ENCODE results near the gene SCAMP4.
A peak's percentile ranks its signal among the peaks of the same experiment; 100 is the strongest.

Gene SCAMP4

DNA sequence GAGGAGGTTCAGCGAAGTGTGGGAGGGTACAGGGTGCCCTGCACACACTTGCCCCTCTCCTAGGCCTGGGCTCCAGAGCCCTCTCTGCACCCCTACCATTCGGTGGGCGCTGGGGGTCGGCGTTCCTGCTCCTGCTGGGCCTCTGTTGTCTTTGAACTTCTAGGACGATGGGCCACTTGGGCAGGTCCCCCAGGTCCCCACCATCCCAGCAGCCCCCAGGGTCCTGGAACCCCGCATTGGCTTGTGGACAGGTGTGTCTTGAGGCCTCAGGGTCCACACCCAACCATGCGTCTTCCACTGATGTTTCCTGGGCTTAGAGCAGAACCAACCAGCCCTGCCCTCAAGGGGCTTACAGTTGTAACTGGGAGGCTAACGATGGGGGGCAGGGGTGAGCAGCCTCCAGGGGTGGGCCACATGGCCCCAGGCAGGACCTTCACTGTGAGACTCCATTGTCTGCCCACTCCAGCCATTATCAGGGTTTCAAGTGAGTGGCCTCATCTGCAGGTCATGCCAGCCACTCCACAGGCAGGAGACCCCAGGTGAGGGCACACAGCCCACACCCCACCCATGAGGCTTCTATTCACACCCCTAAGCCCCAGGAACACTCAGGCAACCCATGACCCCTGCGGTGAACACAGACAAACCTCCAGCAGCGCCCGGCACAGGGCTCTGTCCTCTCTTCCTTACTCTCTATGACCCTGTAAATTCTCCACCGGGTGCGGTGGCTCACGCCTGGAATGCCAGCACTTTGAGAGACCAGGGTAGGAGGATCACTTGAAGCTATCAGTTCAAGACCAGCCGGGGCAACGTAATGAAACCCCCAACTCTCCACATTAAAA is 39.8 kb upstream of the SCAMP4 start:
- Histone ChIP-seq H3K4me3 (replicated peaks; ENCODE audit: low read depth, low read length) (peak overlapping the region; percentile 66), H3K27me3 (replicated peaks; ENCODE audit: control insufficient read depth, insufficient read depth, low read length) (no peaks in the 10 kb centered on the region), H3K36me3 (ENCODE audit: control insufficient read depth, insufficient read depth, low read length) (peaks cover under 1% of the 10 kb centered on the region; the same call in 1 of the 2 replicates)
- DNase-seq (ENCODE audit: extremely low read depth, insufficient read length), result no peak
- TF ChIP-seq CTCF (IDR thresholded peaks at IDR 0.05; ENCODE audit: insufficient read depth, low read length, poor library complexity, severe bottlenecking), result no peak

- peaks cover 3% of the 10 kb centered on the region for H3K36me3 ChIP-seq (ENCODE audit: control insufficient read depth, insufficient read depth, low read length)
- H3K4me3 ChIP-seq (replicated peaks; ENCODE audit: low read depth, low read length), result no peak overlapping the region
- TF ChIP-seq CTCF (IDR thresholded peaks at IDR 0.05; ENCODE audit: insufficient read depth, low read length, poor library complexity, severe bottlenecking), result no peak
- no peak for DNase-seq (ENCODE audit: extremely low read depth, insufficient read length)
- no peaks in the 10 kb centered on the region for H3K27me3 ChIP-seq (replicated peaks; ENCODE audit: control insufficient read depth, insufficient read depth, low read length)
Measured at GRCh38 chr19:1866693-1867348, 38.4 kb upstream of the SCAMP4 start.

DNA sequence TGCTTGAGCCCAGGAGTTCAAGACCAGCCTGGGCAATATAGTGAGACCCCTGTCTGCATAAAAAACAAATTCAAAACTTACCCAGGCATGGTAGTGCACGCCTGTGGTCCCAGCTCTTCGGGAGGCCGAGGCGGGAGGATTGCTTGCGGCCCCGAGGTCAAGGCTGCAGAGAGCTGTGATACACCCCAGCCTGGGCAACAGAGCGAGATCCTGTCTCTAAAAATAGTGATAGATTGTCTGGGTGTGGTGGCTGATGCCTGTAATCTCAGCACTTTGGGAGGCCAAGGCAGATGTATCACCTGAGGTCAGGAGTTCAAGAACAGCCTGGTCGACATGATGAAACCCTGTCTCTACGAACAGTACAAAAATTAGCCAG is 37.9 kb upstream of the SCAMP4 start:
- Histone ChIP-seq H3K27me3 (replicated peaks; ENCODE audit: control insufficient read depth, insufficient read depth, low read length) (no peaks in the 10 kb centered on the region), H3K36me3 (ENCODE audit: control insufficient read depth, insufficient read depth, low read length) (peaks cover 4% of the 10 kb centered on the region), H3K4me3 (replicated peaks; ENCODE audit: low read depth, low read length) (no peak overlapping the region)
- DNase-seq (ENCODE audit: extremely low read depth, insufficient read length), result no peak
- no peak for TF ChIP-seq CTCF (IDR thresholded peaks at IDR 0.05; ENCODE audit: insufficient read depth, low read length, poor library complexity, severe bottlenecking)

DNA sequence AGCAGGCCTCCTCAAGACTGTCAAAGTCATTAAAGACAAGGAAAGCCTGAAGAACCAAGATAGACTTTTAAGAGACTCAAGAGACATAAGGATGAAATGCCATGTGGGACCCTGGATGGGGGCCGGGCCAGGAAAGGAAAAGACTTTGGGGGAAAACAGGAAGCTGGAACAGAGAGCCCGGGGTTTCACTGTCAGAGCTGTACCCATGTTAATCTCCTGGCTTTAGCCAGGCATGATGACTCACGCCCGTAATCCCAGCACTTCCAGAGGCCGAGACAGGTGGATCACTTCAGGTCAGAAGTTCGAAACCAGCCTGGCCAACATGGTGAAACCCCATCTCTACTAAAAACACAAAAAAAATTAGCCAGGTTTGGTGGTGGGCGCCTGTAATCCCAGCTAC is 36.2 kb upstream of the SCAMP4 start:
- no peak for DNase-seq (ENCODE audit: extremely low read depth, insufficient read length)
- Histone ChIP-seq H3K36me3 (ENCODE audit: control insufficient read depth, insufficient read depth, low read length) (peaks cover 12% of the 10 kb centered on the region), H3K4me3 (replicated peaks; ENCODE audit: low read depth, low read length) (no peak overlapping the region), H3K27me3 (replicated peaks; ENCODE audit: control insufficient read depth, insufficient read depth, low read length) (no peaks in the 10 kb centered on the region)
- TF ChIP-seq CTCF (IDR thresholded peaks at IDR 0.05; ENCODE audit: insufficient read depth, low read length, poor library complexity, severe bottlenecking), result no peak

DNA sequence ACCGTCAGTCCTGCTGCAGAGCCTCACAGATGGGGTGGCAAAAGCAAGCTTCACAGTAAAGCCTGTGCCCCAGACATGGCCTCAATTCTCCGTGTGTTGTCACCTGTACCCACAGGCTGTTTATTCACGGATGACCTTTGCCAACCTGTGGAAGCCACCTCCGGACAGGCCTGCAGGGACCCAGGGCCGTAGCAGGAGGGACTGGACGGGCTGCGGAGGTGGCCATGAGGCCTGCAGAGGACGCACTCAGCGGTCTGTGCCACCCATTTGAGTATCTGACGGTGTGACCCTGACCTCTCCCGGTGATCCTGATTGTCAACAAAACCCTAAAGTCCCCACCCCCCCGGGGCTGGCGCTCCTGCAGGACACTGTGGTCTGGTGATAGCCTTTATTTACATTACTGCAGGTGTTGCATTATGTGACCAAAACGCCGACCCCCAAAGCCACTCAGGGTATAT is 34.0 kb upstream of the SCAMP4 start:
- Histone ChIP-seq H3K27me3 (replicated peaks; ENCODE audit: control insufficient read depth, insufficient read depth, low read length) (no peaks in the 10 kb centered on the region), H3K4me3 (replicated peaks; ENCODE audit: low read depth, low read length) (no peak overlapping the region), H3K36me3 (ENCODE audit: control insufficient read depth, insufficient read depth, low read length) (peaks cover 12% of the 10 kb centered on the region)
- no peak for TF ChIP-seq CTCF (IDR thresholded peaks at IDR 0.05; ENCODE audit: insufficient read depth, low read length, poor library complexity, severe bottlenecking)
- DNase-seq (ENCODE audit: extremely low read depth, insufficient read length), result no peak

Data from GM06990 (cell line).